NCI-H1694 treated with DMSO at 0.1 percent for 48 hours (cell line): Measurements from ENCODE around the gene PFN3.
A peak's percentile ranks its signal among the peaks of the same experiment; 100 is the strongest.
"Not testable (repeated sequence)": the region's sequence is repeated elsewhere in the genome, so short reads cannot be mapped to it uniquely, and the experiment has no call there.

ENCODE experiments used
- DNase-seq: peaks from one replicate; lab custom pipeline; 2025; lab: John Stamatoyannopoulos, UW

The PFN3 gene

GRCh38 chr5:177372034-177372896 is 28.2 kb downstream of the PFN3 start:
- DNase-seq = no peak

GRCh38 chr5:177371120-177372033 is 29.1 kb downstream of the PFN3 start:
- DNase-seq = no peak

GRCh38 chr5:177370488-177371119 is 29.9 kb downstream of the PFN3 start:
- no peak for DNase-seq

GRCh38 chr5:177369645-177370440 is 30.6 kb downstream of the PFN3 start:
- peak; percentile 5 for DNase-seq

- DNase-seq = no peak
Observed at GRCh38 chr5:177368869-177369644, 31.4 kb downstream of the PFN3 start.

- no peak for DNase-seq
Observed at GRCh38 chr5:177367981-177368868, 32.2 kb downstream of the PFN3 start.

- no peak for DNase-seq
Observed at GRCh38 chr5:177367323-177367848, 33.1 kb downstream of the PFN3 start.

GRCh38 chr5:177366528-177367322 is 33.7 kb downstream of the PFN3 start:
- DNase-seq = no peak

- no peak for DNase-seq
Observed at GRCh38 chr5:177365845-177366527, 34.5 kb downstream of the PFN3 start.

- DNase-seq = no peak
Observed at GRCh38 chr5:177364159-177364962, 36.1 kb downstream of the PFN3 start.

GRCh38 chr5:177363565-177363964 is 36.9 kb downstream of the PFN3 start:
- DNase-seq = no peak

GRCh38 chr5:177362610-177363507 is 37.6 kb downstream of the PFN3 start:
- DNase-seq = no peak

- no peak for DNase-seq
Observed at GRCh38 chr5:177362292-177362609, 38.2 kb downstream of the PFN3 start.

GRCh38 chr5:177361418-177362291 is 38.8 kb downstream of the PFN3 start:
- no peak for DNase-seq

- DNase-seq = not testable (repeated sequence)
Observed at GRCh38 chr5:177360740-177361139, 39.7 kb downstream of the PFN3 start.
